Vagina (tissue), 2 donors: ENCODE data around the gene PCNT. TPM values are rescaled to one million over a fixed set of nuclear protein-coding genes. Genes with fewer than 3 reads are reported as not detected.

ENCODE experiments used
- DNase-seq, 2 donors: peaks; one replicate each; pipeline ENCODE4 v3.0.0-alpha.2; 2017; ENCODE audit errors: extremely low spot score in 2 of 2
- H3K27ac ChIP-seq: fragments of 200-600 bp; sonication (generic); one replicate; pipeline ENCODE4 v1.5.1; 2019
- H3K27me3 ChIP-seq: fragments of 200-600 bp; sonication (generic); one replicate; pipeline ENCODE4 v1.5.1; 2019
- H3K36me3 ChIP-seq, 2 donors: fragments of 200-600 bp; sonication (generic); one replicate each; pipeline ENCODE4 v1.5.1; 2017 to 2019
- H3K4me1 ChIP-seq: fragments of 200-600 bp; sonication (generic); one replicate; pipeline ENCODE4 v1.5.1; 2019
- H3K4me3 ChIP-seq, 2 donors: fragments of 200-600 bp; sonication (generic); 1 replicate in 1 of 2; 2 replicates in 1 of 2; pipeline ENCODE4 v1.5.1; 2016 to 2019
- H3K9me3 ChIP-seq: fragments of 200-600 bp; sonication (generic); one replicate; pipeline ENCODE4 v1.5.1; 2019
- POLR2A ChIP-seq, 2 donors: fragments of 450-650 bp; IDR thresholded peaks; one replicate each; pipeline ENCODE4 v1.6.1; 2017; ENCODE audit warnings: antibody characterized with exemption in 2 of 2, mild to moderate bottlenecking in 2 of 2, moderate library complexity in 2 of 2
- POLR2AphosphoS5 ChIP-seq, 2 donors: sonication (generic); formaldehyde crosslinking; IDR thresholded peaks; one replicate each; pipeline ENCODE4 v1.9.0; 2017; ENCODE audit warnings: antibody characterized with exemption in 2 of 2, mild to moderate bottlenecking in 2 of 2, low read depth in 1 of 2; ENCODE audit not compliant: insufficient read depth in 1 of 2
- intact Hi-C: fragments of 100-400 bp; cut with DNase I; formaldehyde crosslinking; loops from one replicate; pipeline ENCODE4 v1.15.1; 2023
- total RNA-seq: library from RNA; depleted of rRNA; stranded (reverse); fragments of >200 nt; gene quantifications from one replicate; pipeline ENCODE4 v1.2.3, GENCODE V29; 2016
- TF ChIP-seq, protein P1 (sequence below), 3 experiments: fragments of 450-650 bp in 2 of 3; fragments of 200-600 bp in 1 of 3; sonication (generic) in 1 of 3; IDR thresholded peaks; one replicate each; pipeline ENCODE4 v1.5.1; 2017 to 2019; ENCODE audit warnings: antibody characterized with exemption in 3 of 3, mild to moderate bottlenecking in 2 of 3, moderate library complexity in 2 of 3

Gene PCNT
- total RNA-seq, 1 donor from 2014 or later = 35.8 TPM

DNA sequence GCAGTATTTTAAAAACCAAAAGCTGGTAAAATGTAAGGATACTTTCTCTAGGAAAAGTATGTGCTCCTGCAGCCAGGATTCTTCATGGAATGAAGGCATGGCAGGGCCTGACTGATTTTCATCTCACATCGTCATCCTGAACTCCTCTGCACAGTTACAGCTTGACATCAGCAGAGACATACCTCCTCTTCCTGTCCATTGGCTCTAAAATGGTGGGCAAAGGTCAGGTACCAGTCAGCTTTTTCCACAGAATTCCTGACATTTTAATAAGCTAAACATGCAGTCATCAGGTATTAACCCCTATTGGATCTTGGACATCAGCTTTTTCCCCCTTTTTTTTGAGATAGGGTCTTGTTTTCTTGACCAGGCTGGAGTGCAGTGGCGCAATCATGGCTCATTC, 5.8 kb downstream of the PCNT start:
- Histone ChIP-seq H3K27me3 (no peaks in the 10 kb centered on the region), H3K4me1 (peaks cover 16% of the 10 kb centered on the region), H3K36me3 (peaks cover 0 to 25% of the 10 kb centered on the region in 2 donors), H3K4me3 (no peak overlapping the region), H3K9me3 (no peaks in the 10 kb centered on the region), H3K27ac (no peak overlapping the region)
- intact Hi-C loops = loop anchor here (10.0 kb wide), 1 partner anchor 355 kb away; no protein-coding TSS in a partner anchor
- no peak for TF ChIP-seq POLR2AphosphoS5 (IDR thresholded peaks at IDR 0.05; ENCODE audit: insufficient read depth in 1 of 2, low read depth in 1 of 2)
- TF ChIP-seq, protein P1, sequence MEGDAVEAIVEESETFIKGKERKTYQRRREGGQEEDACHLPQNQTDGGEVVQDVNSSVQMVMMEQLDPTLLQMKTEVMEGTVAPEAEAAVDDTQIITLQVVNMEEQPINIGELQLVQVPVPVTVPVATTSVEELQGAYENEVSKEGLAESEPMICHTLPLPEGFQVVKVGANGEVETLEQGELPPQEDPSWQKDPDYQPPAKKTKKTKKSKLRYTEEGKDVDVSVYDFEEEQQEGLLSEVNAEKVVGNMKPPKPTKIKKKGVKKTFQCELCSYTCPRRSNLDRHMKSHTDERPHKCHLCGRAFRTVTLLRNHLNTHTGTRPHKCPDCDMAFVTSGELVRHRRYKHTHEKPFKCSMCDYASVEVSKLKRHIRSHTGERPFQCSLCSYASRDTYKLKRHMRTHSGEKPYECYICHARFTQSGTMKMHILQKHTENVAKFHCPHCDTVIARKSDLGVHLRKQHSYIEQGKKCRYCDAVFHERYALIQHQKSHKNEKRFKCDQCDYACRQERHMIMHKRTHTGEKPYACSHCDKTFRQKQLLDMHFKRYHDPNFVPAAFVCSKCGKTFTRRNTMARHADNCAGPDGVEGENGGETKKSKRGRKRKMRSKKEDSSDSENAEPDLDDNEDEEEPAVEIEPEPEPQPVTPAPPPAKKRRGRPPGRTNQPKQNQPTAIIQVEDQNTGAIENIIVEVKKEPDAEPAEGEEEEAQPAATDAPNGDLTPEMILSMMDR (IDR thresholded peaks at IDR 0.05) = no peak
- TF ChIP-seq POLR2A (IDR thresholded peaks at IDR 0.05) = no peak
- DNase-seq = no peak

DNA sequence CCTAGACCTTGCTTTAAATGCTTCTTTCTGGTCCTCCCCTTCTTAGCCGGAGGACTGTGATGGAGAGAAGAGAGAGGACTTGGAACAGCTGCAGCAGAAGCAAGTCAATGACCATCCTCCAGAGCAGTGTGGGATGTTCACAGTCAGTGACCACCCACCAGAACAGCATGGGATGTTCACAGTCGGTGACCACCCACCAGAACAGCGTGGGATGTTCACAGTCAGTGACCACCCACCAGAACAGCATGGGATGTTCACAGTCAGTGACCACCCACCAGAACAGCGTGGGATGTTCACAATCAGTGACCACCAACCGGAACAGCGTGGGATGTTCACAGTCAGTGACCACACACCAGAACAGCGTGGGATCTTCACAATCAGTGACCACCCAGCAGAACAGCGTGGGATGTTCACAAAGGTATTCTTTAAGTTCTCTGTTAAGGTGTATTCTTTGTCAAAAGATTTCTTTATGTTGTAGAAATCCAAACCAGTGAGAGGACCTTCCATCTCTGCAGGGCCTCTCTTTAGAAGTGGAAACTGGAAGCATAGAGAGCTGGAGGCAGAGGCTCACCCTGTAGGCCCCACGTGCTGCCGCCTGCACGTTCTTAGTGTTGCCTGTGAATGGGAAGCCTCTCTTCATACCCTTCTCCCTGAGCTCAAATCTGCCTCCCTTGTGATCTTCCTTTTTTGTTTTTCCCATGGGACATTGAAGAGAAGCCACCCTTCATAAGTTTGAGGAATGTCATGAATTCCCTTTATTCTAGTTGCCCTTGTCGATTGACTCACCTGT, 10.6 kb downstream of the PCNT start:
- intact Hi-C loops = no loop called here
- TF ChIP-seq, protein P1 (IDR thresholded peaks at IDR 0.05) = no peak
- TF ChIP-seq POLR2AphosphoS5 (IDR thresholded peaks at IDR 0.05; ENCODE audit: insufficient read depth in 1 of 2, low read depth in 1 of 2) (no peak), POLR2A (IDR thresholded peaks at IDR 0.05) (no peak)
- H3K36me3 ChIP-seq = peaks cover 0 to 59% of the 10 kb centered on the region in 2 donors

DNA sequence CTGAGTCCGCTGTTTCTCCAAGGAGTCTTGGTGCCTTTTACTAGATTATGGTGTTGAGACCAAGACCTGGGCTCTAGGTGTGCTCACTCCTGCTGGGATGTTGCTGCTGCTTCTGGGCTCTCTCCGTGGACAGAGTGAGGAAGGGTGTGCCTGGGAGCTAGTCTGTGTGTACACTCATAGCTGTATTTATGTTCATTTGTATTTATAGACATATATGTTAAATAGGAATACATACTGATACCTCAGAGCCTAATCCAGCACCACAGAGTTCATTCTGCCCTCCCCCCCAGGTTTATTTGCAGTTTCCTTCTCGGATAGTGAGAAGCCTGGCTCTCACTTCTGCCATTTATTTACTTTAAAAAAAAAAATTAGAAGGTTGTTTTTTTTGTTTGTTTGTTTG, 12.6 kb downstream of the PCNT start:
- Histone ChIP-seq H3K27ac (no peak overlapping the region), H3K27me3 (no peaks in the 10 kb centered on the region), H3K4me3 (no peak overlapping the region), H3K4me1 (no peaks in the 10 kb centered on the region), H3K9me3 (no peaks in the 10 kb centered on the region), H3K36me3 (peaks cover 0 to 54% of the 10 kb centered on the region in 2 donors)
- no peak for DNase-seq
- intact Hi-C loops = no loop called here
- TF ChIP-seq POLR2A (IDR thresholded peaks at IDR 0.05) (no peak), POLR2AphosphoS5 (IDR thresholded peaks at IDR 0.05; ENCODE audit: insufficient read depth in 1 of 2, low read depth in 1 of 2) (no peak)
- TF ChIP-seq, protein P1 (IDR thresholded peaks at IDR 0.05) = no peak

More for the DNA sequence above, 10.6 kb downstream of the PCNT start:
- DNase-seq = no peak
- Histone ChIP-seq H3K27me3 (no peaks in the 10 kb centered on the region), H3K9me3 (no peaks in the 10 kb centered on the region), H3K27ac (no peak overlapping the region), H3K4me1 (no peaks in the 10 kb centered on the region), H3K4me3 (no peak overlapping the region)

DNA sequence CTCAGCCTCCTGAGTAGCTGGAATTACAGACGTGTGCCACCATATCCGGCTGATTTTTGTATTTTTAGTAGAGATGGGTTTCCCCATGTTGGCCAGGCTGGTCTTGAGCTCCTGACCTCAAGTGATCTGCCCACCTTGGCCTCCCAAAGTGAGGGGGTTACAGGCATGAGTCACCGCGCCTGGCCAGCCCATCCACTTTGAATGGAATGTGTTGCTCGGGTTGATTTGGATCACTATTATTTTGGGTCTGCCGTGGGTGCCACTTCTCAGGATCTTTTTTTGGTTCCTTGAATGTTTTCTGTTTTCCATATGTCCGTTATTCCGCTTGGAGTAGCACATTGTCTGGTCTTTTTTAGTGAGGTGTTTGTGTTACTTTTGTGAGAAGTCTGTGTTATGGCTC, 17.0 kb downstream of the PCNT start:
- H3K9me3 ChIP-seq = no peaks in the 10 kb centered on the region
- H3K36me3 ChIP-seq = peaks cover 0 to 43% of the 10 kb centered on the region in 2 donors
- no peak overlapping the region for H3K27ac ChIP-seq
- no peak overlapping the region for H3K4me3 ChIP-seq
- TF ChIP-seq POLR2A (IDR thresholded peaks at IDR 0.05) (no peak), POLR2AphosphoS5 (IDR thresholded peaks at IDR 0.05; ENCODE audit: insufficient read depth in 1 of 2, low read depth in 1 of 2) (no peak)
- TF ChIP-seq, protein P1 (IDR thresholded peaks at IDR 0.05) = no peak
- intact Hi-C loops = no loop called here
- H3K27me3 ChIP-seq = no peaks in the 10 kb centered on the region
- no peak for DNase-seq
- no peaks in the 10 kb centered on the region for H3K4me1 ChIP-seq
